Psoas muscle (tissue), 8 donors: ENCODE measurements around the gene RASSF4. TPM values are rescaled to one million over a fixed set of nuclear protein-coding genes. Genes with fewer than 3 reads are reported as not detected.

ENCODE experiments used
- ATAC-seq, 4 donors: fragments of 200-7000 bp; cut with Tn5 transposase; one replicate each; pipeline ENCODE4 v1.9.1; 2020; ENCODE audit warnings: moderate library complexity in 3 of 4, mild to moderate bottlenecking in 2 of 4
- DNase-seq, 2 donors: peaks; one replicate each; pipeline ENCODE4 v3.0.0-alpha.2; 2020
- H3K27ac ChIP-seq: fragments of 200-600 bp; one replicate; pipeline ENCODE4 v1.8.0; 2022
- H3K27me3 ChIP-seq, 3 donors: fragments of 200-600 bp in 1 of 3; one replicate each; pipeline versions ENCODE4 v1.6.1 to v1.8.0; 2013 to 2022; ENCODE audit warnings: low read length in 2 of 3, mild to moderate bottlenecking in 2 of 3, moderate library complexity in 1 of 3; ENCODE audit not compliant: insufficient read depth in 3 of 3
- H3K36me3 ChIP-seq, 2 donors: fragments of 200-600 bp in 1 of 2; one replicate each; pipeline versions ENCODE4 v1.6.1 to v1.8.0; 2013 to 2022; ENCODE audit warnings: low read depth in 1 of 2, mild to moderate bottlenecking in 1 of 2, moderate library complexity in 1 of 2; ENCODE audit not compliant: insufficient read depth in 1 of 2
- H3K4me1 ChIP-seq: fragments of 200-600 bp; one replicate; pipeline ENCODE4 v1.8.0; 2022
- H3K4me3 ChIP-seq: fragments of 200-600 bp; one replicate; pipeline ENCODE4 v1.8.0; 2022; ENCODE audit warnings: mild to moderate bottlenecking
- H3K9me3 ChIP-seq: fragments of 200-600 bp; one replicate; pipeline ENCODE4 v1.8.0; 2022
- WGBS, 3 donors: extraction: QIAGEN DNeasy Blood & Tissue Kit; methylation state at CpG; one replicate each; pipeline versions ENCODE4 v1.1.6 to v1.1.7; 2013; 5-methylcytosine and 5-hydroxymethylcytosine counted together
- intact Hi-C, 2 donors: fragments of 100-400 bp; cut with DNase I; formaldehyde crosslinking; loops; one replicate each; pipeline versions ENCODE4 v1.11.0 to v1.14.2; 2022
- polyA plus RNA-seq, 3 donors: library from polyadenylated mRNA; stranded (reverse); fragments of 200-250 nt; gene quantifications; one replicate each; pipeline ENCODE4 v1.2.3, GENCODE V29; 2013
- total RNA-seq, 4 donors: library from RNA; stranded (reverse); fragmentation: NEBNext Ultra II Directional in 2 of 4; extraction: Animal tissue kit (Norgen Biotek cat#: 25700) in 2 of 4; gene quantifications; one replicate each; pipeline versions ENCODE4 v1.2.1 to v1.2.4, GENCODE V29; 2021 to 2023
- TF ChIP-seq, protein P1 (sequence below): fragments of 200-600 bp; IDR thresholded peaks from one replicate; pipeline ENCODE4 v1.8.0; 2022; ENCODE audit warnings: antibody characterized with exemption
- donor health status: healthy with polysubstance abuse.
- donor health status: DM: no; HTN: no; CAD: no; lungs with moderate emphysema.
- donor health status: Bipolar disorder and iron deficiency.
- donor health status: healthy.
- donor health status: DM: yes; HTN: yes; CAD: no.
- donor health status: DM: no; HTN: no; CAD: no.
- donor health status: DM: no; HTN: no; CAD: no.
- donor health status: DM: yes; HTN: yes; CAD: no.

The RASSF4 gene
- total and polyA plus RNA-seq, 7 donors = 11.1 to 44.0 (median 18.9) TPM

DNA sequence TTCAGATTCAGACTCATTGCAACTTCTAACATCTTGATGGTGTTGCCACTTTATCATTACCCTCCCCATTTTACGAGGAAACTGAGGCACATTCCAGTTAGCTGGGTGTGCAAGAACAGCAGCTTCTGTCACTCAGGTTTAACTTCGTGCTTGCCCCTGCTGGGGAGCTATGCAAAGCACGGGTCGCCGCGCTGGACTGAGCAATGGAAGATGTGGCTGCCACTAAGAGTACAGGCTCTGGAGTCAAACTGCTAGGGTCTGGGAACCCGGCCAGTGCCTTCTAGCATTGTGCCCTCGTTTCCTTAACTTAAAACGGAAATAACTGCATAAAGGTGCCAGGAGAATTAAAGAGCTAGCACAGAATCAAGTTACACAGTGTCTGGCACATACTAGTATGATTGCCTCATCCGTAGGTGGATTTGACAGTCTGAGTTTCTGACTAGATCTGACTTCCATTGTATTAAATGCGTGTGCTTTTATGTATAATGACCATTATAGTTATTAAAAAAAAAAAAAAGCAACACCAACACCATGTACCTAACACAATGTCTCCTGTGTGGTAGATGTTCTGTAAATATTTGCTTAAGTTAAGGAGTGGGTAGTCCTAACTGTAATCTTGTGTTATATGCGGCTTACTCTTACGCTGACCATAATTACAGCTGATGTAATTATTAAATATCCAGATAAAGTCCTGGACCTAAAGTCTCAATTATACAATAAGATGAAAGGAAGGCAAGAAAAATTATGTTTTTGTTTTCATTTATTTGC, 42.0 kb downstream of the RASSF4 start:
- Histone ChIP-seq H3K4me3 (peak overlapping the region; percentile 75), H3K36me3 (peaks cover 5 to 23% of the 10 kb centered on the region in 2 donors), H3K9me3 (no peaks in the 10 kb centered on the region), H3K27me3 (no peaks in the 10 kb centered on the region), H3K4me1 (peaks cover 27% of the 10 kb centered on the region), H3K27ac (peak overlapping the region; percentile 89)
- intact Hi-C loops = loop anchor here in 1 of 2 donors (10.0 kb wide), 1 partner anchor 673 kb away; the partner anchor contains the start of gene ZFAND4
- DNase-seq = peak; percentile 73 to 90
- ATAC-seq = peak; percentile 78 to 86 (median 84)
- WGBS, 3 donors = 6 to 9% (median 8%) methylated on average over 13 of the region's 13 CpGs
- TF ChIP-seq, protein P1, sequence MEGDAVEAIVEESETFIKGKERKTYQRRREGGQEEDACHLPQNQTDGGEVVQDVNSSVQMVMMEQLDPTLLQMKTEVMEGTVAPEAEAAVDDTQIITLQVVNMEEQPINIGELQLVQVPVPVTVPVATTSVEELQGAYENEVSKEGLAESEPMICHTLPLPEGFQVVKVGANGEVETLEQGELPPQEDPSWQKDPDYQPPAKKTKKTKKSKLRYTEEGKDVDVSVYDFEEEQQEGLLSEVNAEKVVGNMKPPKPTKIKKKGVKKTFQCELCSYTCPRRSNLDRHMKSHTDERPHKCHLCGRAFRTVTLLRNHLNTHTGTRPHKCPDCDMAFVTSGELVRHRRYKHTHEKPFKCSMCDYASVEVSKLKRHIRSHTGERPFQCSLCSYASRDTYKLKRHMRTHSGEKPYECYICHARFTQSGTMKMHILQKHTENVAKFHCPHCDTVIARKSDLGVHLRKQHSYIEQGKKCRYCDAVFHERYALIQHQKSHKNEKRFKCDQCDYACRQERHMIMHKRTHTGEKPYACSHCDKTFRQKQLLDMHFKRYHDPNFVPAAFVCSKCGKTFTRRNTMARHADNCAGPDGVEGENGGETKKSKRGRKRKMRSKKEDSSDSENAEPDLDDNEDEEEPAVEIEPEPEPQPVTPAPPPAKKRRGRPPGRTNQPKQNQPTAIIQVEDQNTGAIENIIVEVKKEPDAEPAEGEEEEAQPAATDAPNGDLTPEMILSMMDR = peak; percentile 27

DNA sequence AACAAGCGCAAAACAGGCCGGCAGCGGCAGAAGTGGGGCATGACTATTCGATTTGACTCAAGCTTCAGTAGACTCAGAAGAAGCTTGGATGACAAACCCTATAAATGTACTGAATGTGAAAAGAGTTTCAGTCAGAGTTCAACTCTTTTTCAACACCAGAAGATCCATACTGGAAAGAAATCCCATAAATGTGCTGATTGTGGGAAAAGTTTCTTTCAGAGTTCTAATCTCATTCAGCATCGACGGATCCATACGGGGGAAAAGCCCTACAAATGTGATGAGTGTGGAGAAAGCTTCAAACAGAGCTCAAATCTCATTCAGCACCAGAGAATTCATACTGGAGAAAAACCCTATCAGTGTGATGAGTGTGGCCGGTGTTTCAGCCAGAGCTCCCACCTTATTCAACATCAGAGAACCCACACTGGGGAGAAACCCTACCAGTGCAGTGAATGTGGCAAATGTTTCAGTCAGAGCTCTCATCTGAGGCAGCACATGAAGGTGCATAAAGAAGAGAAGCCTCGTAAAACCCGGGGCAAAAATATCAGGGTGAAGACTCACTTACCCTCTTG, 43.9 kb downstream of the RASSF4 start:
- peaks cover 23% of the 10 kb centered on the region for H3K4me1 ChIP-seq
- peaks cover 5 to 23% of the 10 kb centered on the region in 2 donors for H3K36me3 ChIP-seq
- TF ChIP-seq, protein P1 = no peak
- no peaks in the 10 kb centered on the region for H3K9me3 ChIP-seq
- intact Hi-C loops = loop anchor here in 1 of 2 donors (10.0 kb wide), 1 partner anchor 671 kb away; the partner anchor contains the start of gene ZFAND4
- H3K27me3 ChIP-seq = no peaks in the 10 kb centered on the region
- ATAC-seq = no peak
- no peak for DNase-seq
- H3K4me3 ChIP-seq = no peak overlapping the region
- 79 to 88% (median 80%) methylated on average over 10 of the region's 10 CpGs for WGBS, 3 donors
- no peak overlapping the region for H3K27ac ChIP-seq

DNA sequence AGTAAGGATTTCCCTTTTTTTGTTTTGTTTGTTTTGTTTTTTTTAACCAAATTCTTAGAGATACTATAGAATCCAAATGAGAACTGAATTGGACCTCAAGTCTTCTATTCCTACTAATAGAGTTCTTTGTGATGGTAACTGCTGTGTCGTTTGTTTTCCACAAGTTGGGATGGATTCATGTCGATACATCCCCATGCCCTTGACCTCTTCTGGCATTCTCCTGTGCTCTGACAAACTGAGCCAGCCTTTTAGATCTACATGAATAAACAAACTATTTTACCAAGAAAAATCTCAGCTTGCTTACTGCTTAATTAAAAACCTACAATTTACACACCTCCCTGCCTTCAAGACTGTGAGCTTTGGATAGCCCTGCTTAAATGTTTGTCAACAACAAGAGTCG, 45.1 kb downstream of the RASSF4 start:
- intact Hi-C loops = loop anchor here (5.0 to 10.0 kb wide), 2 partner anchors 233 to 670 kb away; partner anchors contain the start of gene ZFAND4 (in 1 of the 2)
- Histone ChIP-seq H3K4me3 (no peak overlapping the region), H3K36me3 (peaks cover 5 to 23% of the 10 kb centered on the region in 2 donors), H3K27ac (no peak overlapping the region), H3K27me3 (no peaks in the 10 kb centered on the region), H3K9me3 (no peaks in the 10 kb centered on the region), H3K4me1 (peaks cover 19% of the 10 kb centered on the region)
- DNase-seq (no peak), ATAC-seq (no peak)
- TF ChIP-seq, protein P1 = no peak
- 43 to 63% (median 58%) methylated on average over 3 of the region's 3 CpGs for whole genome bisulfite sequencing, 3 donors

DNA sequence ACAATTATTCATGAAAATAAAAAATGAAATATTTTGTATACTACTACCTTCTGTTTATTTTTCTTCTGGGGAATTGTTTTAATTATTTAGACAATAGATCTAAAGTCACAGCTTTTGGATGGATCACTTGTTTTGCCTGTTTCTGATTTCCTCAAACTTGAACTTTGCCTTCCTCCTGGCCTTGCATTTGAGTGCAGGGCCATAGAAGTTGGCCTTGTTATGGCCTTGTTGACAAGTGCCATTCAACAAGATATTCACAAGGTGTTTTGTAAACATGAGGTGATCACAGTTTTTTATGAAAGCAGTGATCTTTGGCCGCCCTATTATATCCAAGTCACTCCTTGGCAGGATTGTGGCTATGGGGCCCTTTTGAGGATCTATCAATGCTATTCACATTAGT, 45.7 kb downstream of the RASSF4 start:
- Histone ChIP-seq H3K36me3 (peaks cover 5 to 23% of the 10 kb centered on the region in 2 donors), H3K9me3 (no peaks in the 10 kb centered on the region), H3K4me3 (no peak overlapping the region), H3K27me3 (no peaks in the 10 kb centered on the region), H3K27ac (no peak overlapping the region), H3K4me1 (peaks cover 19% of the 10 kb centered on the region)
- TF ChIP-seq, protein P1 = no peak
- DNase-seq = no peak
- 91 to 96% (median 94%) methylated on average over 1 of the region's 1 CpG for WGBS, 3 donors
- intact Hi-C loops = loop anchor here (5.0 to 10.0 kb wide), 2 partner anchors 232 to 670 kb away; partner anchors contain the start of gene ZFAND4 (in 1 of the 2)
- ATAC-seq = no peak
